ENCODE measurements around the gene MYEF2. TPM values are rescaled to one million over a fixed set of nuclear protein-coding genes. Genes with fewer than 3 reads are reported as not detected.

MYEF2 gene
- total and polyA plus RNA-seq, 2 donors (not counting 3 experiments of a cell fraction or from before 2014, with no cell fraction given), result 11.6 to 54.8 TPM

DNA sequence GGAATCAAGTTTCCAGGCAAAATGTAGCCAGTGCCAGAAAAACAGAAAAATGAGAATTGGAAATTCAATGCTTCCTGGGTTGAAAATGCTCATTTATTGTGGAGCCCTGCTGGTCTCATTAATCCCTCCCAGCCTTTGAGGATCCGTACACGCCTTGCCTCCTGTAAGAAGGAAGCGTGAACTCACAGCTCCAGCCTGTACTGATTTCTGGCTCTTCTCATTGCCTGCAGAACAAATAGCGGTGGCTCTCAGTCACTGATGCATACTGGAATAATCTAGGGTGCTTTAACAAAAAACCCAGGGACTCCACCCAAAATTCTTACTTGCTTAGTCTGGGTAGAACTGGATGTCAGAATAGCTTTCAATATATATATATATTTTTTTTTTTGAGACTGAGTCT, 86.6 kb downstream of the MYEF2 start:
- no peaks in the 10 kb centered on the region for H3K9me1 ChIP-seq (replicated peaks; ENCODE audit: control insufficient read depth, extremely low read depth, insufficient read depth, low read length)
- H3K4me3 ChIP-seq (replicated peaks in 1 of 3; ENCODE audit: insufficient read depth in 1 of 3, low read depth in 1 of 3, low read length in 3 of 3), result no peak overlapping the region
- no peaks in the 10 kb centered on the region for H3K4me1 ChIP-seq (ENCODE audit: control insufficient read depth, extremely low read depth, insufficient read depth, low read length)
- TF ChIP-seq EZH2 (IDR thresholded peaks at IDR 0.05; ENCODE audit: borderline replicate concordance, low read depth, low read length, severe bottlenecking) (no peak), POLR2AphosphoS5 (IDR thresholded peaks at IDR 0.05; ENCODE audit: insufficient read depth, low read depth, low read length) (no peak), JUN (IDR thresholded peaks at IDR 0.05; ENCODE audit: borderline replicate concordance, insufficient read depth, insufficient read length, low read depth) (no peak), POLR2A (IDR thresholded peaks at IDR 0.05; ENCODE audit: low read depth, low read length) (no peak), FOS (IDR thresholded peaks at IDR 0.05; ENCODE audit: borderline replicate concordance, insufficient read depth, low read length) (no peak), MYC (IDR thresholded peaks at IDR 0.05; ENCODE audit: low read depth, low read length) (no peak), GATA2 (IDR thresholded peaks at IDR 0.05; ENCODE audit: insufficient read depth, insufficient read length, low read depth, low read length) (no peak)
- TF ChIP-seq, protein P1, sequence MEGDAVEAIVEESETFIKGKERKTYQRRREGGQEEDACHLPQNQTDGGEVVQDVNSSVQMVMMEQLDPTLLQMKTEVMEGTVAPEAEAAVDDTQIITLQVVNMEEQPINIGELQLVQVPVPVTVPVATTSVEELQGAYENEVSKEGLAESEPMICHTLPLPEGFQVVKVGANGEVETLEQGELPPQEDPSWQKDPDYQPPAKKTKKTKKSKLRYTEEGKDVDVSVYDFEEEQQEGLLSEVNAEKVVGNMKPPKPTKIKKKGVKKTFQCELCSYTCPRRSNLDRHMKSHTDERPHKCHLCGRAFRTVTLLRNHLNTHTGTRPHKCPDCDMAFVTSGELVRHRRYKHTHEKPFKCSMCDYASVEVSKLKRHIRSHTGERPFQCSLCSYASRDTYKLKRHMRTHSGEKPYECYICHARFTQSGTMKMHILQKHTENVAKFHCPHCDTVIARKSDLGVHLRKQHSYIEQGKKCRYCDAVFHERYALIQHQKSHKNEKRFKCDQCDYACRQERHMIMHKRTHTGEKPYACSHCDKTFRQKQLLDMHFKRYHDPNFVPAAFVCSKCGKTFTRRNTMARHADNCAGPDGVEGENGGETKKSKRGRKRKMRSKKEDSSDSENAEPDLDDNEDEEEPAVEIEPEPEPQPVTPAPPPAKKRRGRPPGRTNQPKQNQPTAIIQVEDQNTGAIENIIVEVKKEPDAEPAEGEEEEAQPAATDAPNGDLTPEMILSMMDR (IDR thresholded peaks at IDR 0.05; ENCODE audit: extremely low read depth in 1 of 2, insufficient read depth in 1 of 2, low read depth in 1 of 2, low read length in 2 of 2), result no peak
- TF ChIP-seq, protein P2, sequence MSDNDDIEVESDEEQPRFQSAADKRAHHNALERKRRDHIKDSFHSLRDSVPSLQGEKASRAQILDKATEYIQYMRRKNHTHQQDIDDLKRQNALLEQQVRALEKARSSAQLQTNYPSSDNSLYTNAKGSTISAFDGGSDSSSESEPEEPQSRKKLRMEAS (IDR thresholded peaks at IDR 0.05; ENCODE audit: insufficient read depth, insufficient read length), result no peak
- no peak overlapping the region for H3K27ac ChIP-seq (ENCODE audit: insufficient read depth, low read depth, low read length)
- ChIA-PET POLR2A (no interaction called here), CTCF (no interaction called here)
- intact Hi-C loops (cut with micrococcal nuclease), result no loop called here
- no peaks in the 10 kb centered on the region for H4K20me1 ChIP-seq (replicated peaks; ENCODE audit: control insufficient read depth, extremely low read depth, insufficient read depth, low read length)
- peaks cover 0 to 6% of the 10 kb centered on the region in 2 experiments for H3K27me3 ChIP-seq (ENCODE audit: control insufficient read depth in 2 of 2, insufficient read depth in 2 of 2, low read length in 2 of 2)
- H3K4me2 ChIP-seq (ENCODE audit: insufficient read depth, low read length), result no peak overlapping the region
- H2AFZ ChIP-seq (ENCODE audit: low read depth, low read length), result no peak overlapping the region
- FAIRE-seq (no peak), DNase-seq (ENCODE audit: low read depth, low spot score) (no peak)
- no TSS peak for BruUV-seq (replicated peaks)
- H3K9me3 ChIP-seq (replicated peaks; ENCODE audit: control insufficient read depth, insufficient read depth, low read length), result no peaks in the 10 kb centered on the region
- dilution Hi-C loops (cut with MboI; ENCODE audit: extremely low pct_ligation_motif_present, low sequenced_read_pairs), result no loop called here
- no peaks in the 10 kb centered on the region for H3K36me3 ChIP-seq (ENCODE audit: control insufficient read depth in 2 of 2, extremely low read depth in 1 of 2, insufficient read depth in 2 of 2, low read length in 2 of 2)
- H3K79me2 ChIP-seq (ENCODE audit: control insufficient read depth, insufficient read depth, low read length), result no peaks in the 10 kb centered on the region
- no peak overlapping the region for H3K9ac ChIP-seq (replicated peaks; ENCODE audit: extremely low read depth, insufficient read depth, low read length)
